H9 (cell line): Measurements from ENCODE around the gene ANAPC15. TPM values are rescaled to one million over a fixed set of nuclear protein-coding genes. Genes with fewer than 3 reads are reported as not detected.
A peak's percentile ranks its signal among the peaks of the same experiment; 100 is the strongest.

Source experiments
- DNase-seq: peaks from one replicate; pipeline ENCODE4 v3.0.0-alpha.2; 2017
- H2AFZ ChIP-seq: one replicate; pipeline ENCODE4 v1.6.1; 2013; ENCODE audit warnings: mild to moderate bottlenecking, low read length, control low read depth, moderate library complexity
- H2AK5ac ChIP-seq: 2 replicates; pipeline ENCODE4 v1.6.1; 2013; ENCODE audit warnings: low read length, control low read depth, mixed read lengths; ENCODE audit not compliant: insufficient read length
- H2BK120ac ChIP-seq: one replicate; pipeline ENCODE4 v1.6.1; 2013; ENCODE audit warnings: low read depth, mild to moderate bottlenecking, low read length, control low read depth, inconsistent platforms; ENCODE audit not compliant: poor library complexity, severe bottlenecking
- H2BK12ac ChIP-seq: 2 replicates; pipeline ENCODE4 v1.6.1; 2013; ENCODE audit warnings: low read length, control low read depth, mixed read lengths, low read depth; ENCODE audit not compliant: insufficient read length
- H2BK15ac ChIP-seq: 2 replicates; pipeline ENCODE4 v1.6.1; 2013; ENCODE audit warnings: low read depth, low read length, control low read depth
- H2BK20ac ChIP-seq: one replicate; pipeline ENCODE4 v1.6.1; 2013; ENCODE audit warnings: low read depth, mild to moderate bottlenecking, low read length, control low read depth, inconsistent platforms; ENCODE audit not compliant: poor library complexity, severe bottlenecking
- H2BK5ac ChIP-seq: 2 replicates; pipeline ENCODE4 v1.6.1; 2013; ENCODE audit warnings: low read length, control low read depth, mixed read lengths; ENCODE audit not compliant: insufficient read length
- H3K14ac ChIP-seq: 2 replicates; pipeline ENCODE4 v1.6.1; 2013; ENCODE audit warnings: low read length, control low read depth; ENCODE audit not compliant: insufficient read depth
- H3K18ac ChIP-seq: 2 replicates; pipeline ENCODE4 v1.6.1; 2013; ENCODE audit warnings: low read depth, mild to moderate bottlenecking, mixed read lengths, low read length, control low read depth; ENCODE audit not compliant: insufficient read length
- H3K23ac ChIP-seq: 2 replicates; pipeline ENCODE4 v1.6.1; 2013; ENCODE audit warnings: low read length, control low read depth, mixed read lengths, low read depth; ENCODE audit not compliant: insufficient read length
- H3K23me2 ChIP-seq: 2 replicates; pipeline ENCODE4 v1.6.1; 2013; ENCODE audit warnings: low read depth, mild to moderate bottlenecking, mixed read lengths, low read length, control low read depth; ENCODE audit not compliant: insufficient read length, poor library complexity, severe bottlenecking
- H3K27ac ChIP-seq: 2 replicates; pipeline ENCODE4 v1.5.1; 2013; ENCODE audit warnings: low read length, control low read depth, mixed read lengths, low read depth; ENCODE audit not compliant: insufficient read length
- H3K27me3 ChIP-seq: 2 replicates; pipeline ENCODE4 v1.6.1; 2013; ENCODE audit warnings: low read length, control low read depth, inconsistent platforms; ENCODE audit not compliant: insufficient read depth
- H3K4ac ChIP-seq: 2 replicates; pipeline ENCODE4 v1.6.1; 2013; ENCODE audit warnings: low read depth, mild to moderate bottlenecking, control low read depth, inconsistent platforms, low read length, moderate library complexity
- H3K4me1 ChIP-seq: 2 replicates; pipeline ENCODE4 v1.6.1; 2013; ENCODE audit warnings: low read length, control low read depth, inconsistent platforms; ENCODE audit not compliant: insufficient read depth
- H3K4me2 ChIP-seq: 2 replicates; pipeline ENCODE4 v1.6.1; 2013; ENCODE audit warnings: low read length, control low read depth, mixed read lengths; ENCODE audit not compliant: insufficient read length, insufficient read depth
- H3K56ac ChIP-seq: 2 replicates; pipeline ENCODE4 v1.6.1; 2013; ENCODE audit warnings: low read depth, mild to moderate bottlenecking, mixed read lengths, low read length, control low read depth; ENCODE audit not compliant: insufficient read length
- H3K79me1 ChIP-seq: 2 replicates; pipeline ENCODE4 v1.6.1; 2013; ENCODE audit warnings: low read depth, mild to moderate bottlenecking, moderate library complexity, low read length, control low read depth, inconsistent platforms; ENCODE audit not compliant: insufficient read depth, poor library complexity, severe bottlenecking
- H3K79me2 ChIP-seq: 2 replicates; pipeline ENCODE4 v1.6.1; 2013; ENCODE audit warnings: low read length, control low read depth, inconsistent platforms; ENCODE audit not compliant: insufficient read depth
- H3K9ac ChIP-seq: 2 replicates; pipeline ENCODE4 v1.6.1; 2013; ENCODE audit warnings: low read length, control low read depth, mixed read lengths; ENCODE audit not compliant: insufficient read length; ENCODE audit errors: extremely low read depth
- H3K9me3 ChIP-seq: one replicate; pipeline ENCODE4 v1.6.1; 2013; ENCODE audit warnings: low read depth, low read length, inconsistent platforms; ENCODE audit not compliant: control insufficient read depth
- H3T11ph ChIP-seq: one replicate; pipeline ENCODE4 v1.6.1; 2013; ENCODE audit warnings: mild to moderate bottlenecking, low read length, control low read depth, inconsistent platforms
- H4K20me1 ChIP-seq: one replicate; pipeline ENCODE4 v1.6.1; 2013; ENCODE audit not compliant: control insufficient read depth, insufficient read length, insufficient read depth
- H4K5ac ChIP-seq: 2 replicates; pipeline ENCODE4 v1.6.1; 2013; ENCODE audit warnings: low read depth, mild to moderate bottlenecking, mixed read lengths, low read length, control low read depth; ENCODE audit not compliant: insufficient read length
- H4K8ac ChIP-seq: replicated peaks from 2 replicates; pipeline ENCODE4 v1.6.1; 2013; ENCODE audit warnings: low read length, control low read depth, mixed read lengths, low read depth; ENCODE audit not compliant: insufficient read length
- H4K91ac ChIP-seq: 2 replicates; pipeline ENCODE4 v1.6.1; 2013; ENCODE audit warnings: low read depth, mild to moderate bottlenecking, moderate library complexity, mixed read lengths, low read length, control low read depth; ENCODE audit not compliant: insufficient read length
- H3K27ac Mint-ChIP-seq, 3 experiments: 2 replicates in 2 of 3; 3 replicates in 1 of 3; pipeline ENCODE4 v1.8.0; 2020 to 2021; ENCODE audit warnings: mixed read lengths in 3 of 3, mild to moderate bottlenecking in 1 of 3, moderate library complexity in 1 of 3
- H3K27me3 Mint-ChIP-seq: 2 replicates; pipeline ENCODE4 v1.8.0; 2021; ENCODE audit warnings: low read depth, mild to moderate bottlenecking, moderate library complexity, mixed read lengths
- H3K36me3 Mint-ChIP-seq, 3 experiments: 2 replicates in 2 of 3; 3 replicates in 1 of 3; pipeline ENCODE4 v1.8.0; 2020 to 2021; ENCODE audit warnings: low read depth in 3 of 3, mixed read lengths in 3 of 3; ENCODE audit not compliant: insufficient read depth in 1 of 3
- H3K4me1 Mint-ChIP-seq, 2 experiments: 2 replicates each; pipeline ENCODE4 v1.8.0; 2020; ENCODE audit warnings: mixed read lengths in 2 of 2
- H3K4me3 Mint-ChIP-seq, 2 experiments: 2 replicates in 1 of 2; 3 replicates in 1 of 2; pipeline ENCODE4 v1.8.0; 2020 to 2021; ENCODE audit warnings: mild to moderate bottlenecking in 2 of 2, mixed read lengths in 2 of 2, moderate library complexity in 1 of 2
- H3K9me3 Mint-ChIP-seq, 2 experiments: 2 replicates in 1 of 2; 3 replicates in 1 of 2; pipeline ENCODE4 v1.8.0; 2020; ENCODE audit warnings: mild to moderate bottlenecking in 2 of 2, mixed read lengths in 2 of 2, moderate library complexity in 1 of 2
- WGBS: extraction: QIAGEN DNeasy Blood & Tissue Kit; methylation state at CpG from one replicate; pipeline ENCODE4 v1.1.7; 2013; ENCODE audit warnings: missing lambda C conversion rate, low lambda C conversion rate, mixed read lengths; ENCODE audit not compliant: insufficient read length; ENCODE audit errors: extremely low coverage; 5-methylcytosine and 5-hydroxymethylcytosine counted together
- microRNA-seq: library from miRNA; unstranded; fragments of <30 nt; microRNA quantifications from one replicate; pipeline ENCODE4, GENCODE V29; 2020; ENCODE audit warnings: borderline microRNAs expressed
- total RNA-seq: library from RNA; stranded (reverse); gene quantifications from 2 replicates; pipeline ENCODE4 v1.2.1, GENCODE V29; 2021
- TF ChIP-seq, protein P1 (sequence below): fragments of 200-600 bp; sonication (generic); conservative IDR thresholded peaks from 3 replicates; pipeline ENCODE4 v1.8.0; 2021; ENCODE audit warnings: antibody characterized with exemption, mild to moderate bottlenecking

ANAPC15 gene
- total RNA-seq, 1 experiment from 2014 or later, result 72.6 TPM

DNA sequence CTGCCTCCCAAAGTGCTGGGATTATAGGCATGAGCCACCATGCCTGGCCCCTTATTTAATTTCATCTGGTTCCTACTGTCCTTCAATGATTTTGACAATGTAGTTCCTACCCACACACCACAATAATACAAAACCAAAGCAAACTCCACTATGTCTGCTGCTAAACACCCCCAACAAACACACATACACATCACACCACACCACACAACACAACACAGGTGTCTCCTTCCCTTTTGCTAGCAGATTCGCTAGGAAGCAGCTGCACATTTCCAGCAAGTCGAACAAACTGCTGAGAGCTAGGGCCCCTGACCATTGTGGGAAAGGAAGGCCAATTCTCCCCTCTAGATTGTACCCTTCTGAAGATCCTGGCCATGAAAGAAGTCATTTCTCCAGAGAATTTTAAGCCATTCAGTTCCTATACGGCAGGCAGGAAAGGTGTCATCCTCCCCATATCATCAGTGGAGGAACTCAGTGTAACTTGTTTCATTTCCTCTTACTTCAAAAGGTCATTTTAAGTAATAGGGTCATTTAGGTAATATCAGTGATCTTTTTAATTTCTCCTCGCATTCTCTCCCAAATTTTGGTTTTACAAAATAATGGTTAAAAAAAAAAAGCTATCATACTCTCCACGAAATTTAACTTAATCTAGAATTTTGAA is 50.6 kb downstream of the ANAPC15 start:
- Histone ChIP-seq H3K56ac (no peak overlapping the region), H3K4me2 (no peak overlapping the region), H3K23me2 (no peaks in the 10 kb centered on the region), H3K27ac (no peak overlapping the region), H3K23ac (no peak overlapping the region), H3K4me1 (no peaks in the 10 kb centered on the region), H2BK5ac (no peak overlapping the region), H4K8ac (no peak overlapping the region), H3T11ph (no peak overlapping the region), H2BK15ac (no peak overlapping the region), H3K18ac (no peak overlapping the region), H4K20me1 (no peaks in the 10 kb centered on the region), H2AFZ (no peak overlapping the region), H3K79me1 (no peaks in the 10 kb centered on the region), H3K14ac (no peak overlapping the region), H3K9me3 (no peaks in the 10 kb centered on the region), H4K5ac (no peak overlapping the region), H2AK5ac (no peak overlapping the region), H3K4ac (no peak overlapping the region), H2BK20ac (no peak overlapping the region), H3K79me2 (no peaks in the 10 kb centered on the region), H2BK120ac (no peak overlapping the region), H3K27me3 (no peaks in the 10 kb centered on the region), H3K9ac (no peak overlapping the region), H2BK12ac (no peak overlapping the region), H4K91ac (no peak overlapping the region)
- no peaks in the 10 kb centered on the region for H3K27me3 Mint-ChIP-seq
- no peaks in the 10 kb centered on the region for H3K4me1 Mint-ChIP-seq
- TF ChIP-seq, protein P1, sequence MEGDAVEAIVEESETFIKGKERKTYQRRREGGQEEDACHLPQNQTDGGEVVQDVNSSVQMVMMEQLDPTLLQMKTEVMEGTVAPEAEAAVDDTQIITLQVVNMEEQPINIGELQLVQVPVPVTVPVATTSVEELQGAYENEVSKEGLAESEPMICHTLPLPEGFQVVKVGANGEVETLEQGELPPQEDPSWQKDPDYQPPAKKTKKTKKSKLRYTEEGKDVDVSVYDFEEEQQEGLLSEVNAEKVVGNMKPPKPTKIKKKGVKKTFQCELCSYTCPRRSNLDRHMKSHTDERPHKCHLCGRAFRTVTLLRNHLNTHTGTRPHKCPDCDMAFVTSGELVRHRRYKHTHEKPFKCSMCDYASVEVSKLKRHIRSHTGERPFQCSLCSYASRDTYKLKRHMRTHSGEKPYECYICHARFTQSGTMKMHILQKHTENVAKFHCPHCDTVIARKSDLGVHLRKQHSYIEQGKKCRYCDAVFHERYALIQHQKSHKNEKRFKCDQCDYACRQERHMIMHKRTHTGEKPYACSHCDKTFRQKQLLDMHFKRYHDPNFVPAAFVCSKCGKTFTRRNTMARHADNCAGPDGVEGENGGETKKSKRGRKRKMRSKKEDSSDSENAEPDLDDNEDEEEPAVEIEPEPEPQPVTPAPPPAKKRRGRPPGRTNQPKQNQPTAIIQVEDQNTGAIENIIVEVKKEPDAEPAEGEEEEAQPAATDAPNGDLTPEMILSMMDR, result no peak
- no peak overlapping the region for H3K4me3 Mint-ChIP-seq
- H3K9me3 Mint-ChIP-seq, result no peaks in the 10 kb centered on the region
- H3K36me3 Mint-ChIP-seq, result peaks cover 0 to 16% (median 16%) of the 10 kb centered on the region in 3 experiments; a peak in 5 of 7 replicates
- peak overlapping the region in 2 of 3 experiments; percentile 49 to 50; a peak in 3 of 7 replicates for H3K27ac Mint-ChIP-seq
- DNase-seq, result no peak
- WGBS, result no CpG with 5 or more reads among the region's 5 CpGs

Small RNAs within 50 kb of the gene (microRNA-seq; reads per million reads assigned to microRNA genes)
- not detected for gene MIR3165

Other genes with a start within 250 kb of the ANAPC15 start
- not detected in 2 replicates for gene DEFB131B, start 234.2 kb downstream of the ANAPC15 start, total RNA-seq
- gene XNDC1N, start 184.1 kb downstream of the ANAPC15 start, total RNA-seq, result 9.1 and 11.0 TPM in 2 replicates
- 53.3 and 56.9 TPM in 2 replicates for gene RNF121, start 183.6 kb downstream of the ANAPC15 start, total RNA-seq
- 10.2 and 10.6 TPM in 2 replicates for gene IL18BP, start 113.8 kb downstream of the ANAPC15 start, total RNA-seq
- 127 and 136 TPM in 2 replicates for gene NUMA1, start 32.2 kb downstream of the ANAPC15 start, total RNA-seq
- 3.1 and 6.4 TPM in 2 replicates for gene LRRC51, start 31.8 kb downstream of the ANAPC15 start, total RNA-seq
- gene LAMTOR1, start 9.4 kb downstream of the ANAPC15 start, total RNA-seq, result 96.2 and 96.3 TPM in 2 replicates
- gene TOMT, start 6.8 kb downstream of the ANAPC15 start, total RNA-seq, result not detected in 2 replicates
- not detected in 2 replicates for gene FOLR3, start 23.0 kb upstream of the ANAPC15 start, total RNA-seq
- 0.92 and 1.2 TPM in 2 replicates for gene FOLR1, start 79.4 kb upstream of the ANAPC15 start, total RNA-seq
- gene FOLR2, start 104.1 kb upstream of the ANAPC15 start, total RNA-seq, result not detected in 2 replicates
- 207 and 214 TPM in 2 replicates for gene INPPL1, start 112.1 kb upstream of the ANAPC15 start, total RNA-seq
- 1.1 and 1.4 TPM in 2 replicates for gene PHOX2A, start 131.5 kb upstream of the ANAPC15 start, total RNA-seq